ENCODE data around the gene PLXNC1.

Gene PLXNC1

GRCh38 chr12:94198872-94199271, 50.5 kb downstream of the PLXNC1 start:
- TF ChIP-seq EZH2phosphoT487 (IDR thresholded peaks at IDR 0.05; ENCODE audit: borderline replicate concordance), result no peak
- TF ChIP-seq, protein P1, sequence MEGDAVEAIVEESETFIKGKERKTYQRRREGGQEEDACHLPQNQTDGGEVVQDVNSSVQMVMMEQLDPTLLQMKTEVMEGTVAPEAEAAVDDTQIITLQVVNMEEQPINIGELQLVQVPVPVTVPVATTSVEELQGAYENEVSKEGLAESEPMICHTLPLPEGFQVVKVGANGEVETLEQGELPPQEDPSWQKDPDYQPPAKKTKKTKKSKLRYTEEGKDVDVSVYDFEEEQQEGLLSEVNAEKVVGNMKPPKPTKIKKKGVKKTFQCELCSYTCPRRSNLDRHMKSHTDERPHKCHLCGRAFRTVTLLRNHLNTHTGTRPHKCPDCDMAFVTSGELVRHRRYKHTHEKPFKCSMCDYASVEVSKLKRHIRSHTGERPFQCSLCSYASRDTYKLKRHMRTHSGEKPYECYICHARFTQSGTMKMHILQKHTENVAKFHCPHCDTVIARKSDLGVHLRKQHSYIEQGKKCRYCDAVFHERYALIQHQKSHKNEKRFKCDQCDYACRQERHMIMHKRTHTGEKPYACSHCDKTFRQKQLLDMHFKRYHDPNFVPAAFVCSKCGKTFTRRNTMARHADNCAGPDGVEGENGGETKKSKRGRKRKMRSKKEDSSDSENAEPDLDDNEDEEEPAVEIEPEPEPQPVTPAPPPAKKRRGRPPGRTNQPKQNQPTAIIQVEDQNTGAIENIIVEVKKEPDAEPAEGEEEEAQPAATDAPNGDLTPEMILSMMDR (conservative IDR thresholded peaks at IDR 0.05; ENCODE audit: low read length), result no peak; the same call in 1 of the 2 replicates
- Histone ChIP-seq H3K9me2 (replicated peaks; ENCODE audit: low read depth, low read length) (no peaks in the 10 kb centered on the region), H3K4me2 (ENCODE audit: low read depth, low read length, poor library complexity, severe bottlenecking) (no peak overlapping the region), H3K79me2 (ENCODE audit: insufficient read depth, low read length) (no peaks in the 10 kb centered on the region), H3K4me3 (ENCODE audit: low read length, poor library complexity, severe bottlenecking) (no peak overlapping the region), H3K9ac (ENCODE audit: low read depth, low read length, poor library complexity, severe bottlenecking) (no peak overlapping the region), H3K4me1 (ENCODE audit: insufficient read depth, low read length, poor library complexity, severe bottlenecking) (peaks cover 28% of the 10 kb centered on the region), H3K36me3 (ENCODE audit: insufficient read depth, low read length) (peaks cover 3% of the 10 kb centered on the region; the same call in 1 of the 2 replicates), H3F3A (ENCODE audit: low read depth) (no peaks in the 10 kb centered on the region), H4K20me1 (ENCODE audit: insufficient read depth, low read length, poor library complexity, severe bottlenecking) (no peaks in the 10 kb centered on the region), H3K9me3 (ENCODE audit: insufficient read depth, low read depth, low read length) (no peaks in the 10 kb centered on the region), H3K27me3 (ENCODE audit: insufficient read depth, low read length, poor library complexity, severe bottlenecking) (no peaks in the 10 kb centered on the region), H2AFZ (ENCODE audit: low read length) (no peak overlapping the region)

GRCh38 chr12:94200069-94200468, 51.7 kb downstream of the PLXNC1 start:
- Histone ChIP-seq H3K79me2 (ENCODE audit: insufficient read depth, low read length) (no peaks in the 10 kb centered on the region), H3K4me2 (ENCODE audit: low read depth, low read length, poor library complexity, severe bottlenecking) (no peak overlapping the region)

GRCh38 chr12:94200695-94201094, 52.3 kb downstream of the PLXNC1 start:
- Histone ChIP-seq H3K4me2 (ENCODE audit: low read depth, low read length, poor library complexity, severe bottlenecking) (no peak overlapping the region), H3K79me2 (ENCODE audit: insufficient read depth, low read length) (no peaks in the 10 kb centered on the region), H3K9ac (ENCODE audit: low read depth, low read length, poor library complexity, severe bottlenecking) (no peak overlapping the region), H3K9me3 (ENCODE audit: insufficient read depth, low read depth, low read length) (no peaks in the 10 kb centered on the region), H3K9me2 (replicated peaks; ENCODE audit: low read depth, low read length) (no peaks in the 10 kb centered on the region), H3K27me3 (ENCODE audit: insufficient read depth, low read length, poor library complexity, severe bottlenecking) (no peaks in the 10 kb centered on the region), H3K4me1 (ENCODE audit: insufficient read depth, low read length, poor library complexity, severe bottlenecking) (peaks cover 32% of the 10 kb centered on the region), H4K20me1 (ENCODE audit: insufficient read depth, low read length, poor library complexity, severe bottlenecking) (no peaks in the 10 kb centered on the region), H3K4me3 (ENCODE audit: low read length, poor library complexity, severe bottlenecking) (no peak overlapping the region), H3K36me3 (ENCODE audit: insufficient read depth, low read length) (no peaks in the 10 kb centered on the region), H2AFZ (ENCODE audit: low read length) (no peak overlapping the region), H3F3A (ENCODE audit: low read depth) (0 out of 2 replicates have a peak, but pooled peaks cover 8% of the 10 kb centered on the region)
- TF ChIP-seq, protein P1 (conservative IDR thresholded peaks at IDR 0.05; ENCODE audit: low read length), result no peak
- no peak for TF ChIP-seq EZH2phosphoT487 (IDR thresholded peaks at IDR 0.05; ENCODE audit: borderline replicate concordance)

More at GRCh38 chr12:94200069-94200468, 51.7 kb downstream of the PLXNC1 start:
- Histone ChIP-seq H3F3A (ENCODE audit: low read depth) (0 out of 2 replicates have a peak, but pooled peaks cover 2% of the 10 kb centered on the region), H3K27me3 (ENCODE audit: insufficient read depth, low read length, poor library complexity, severe bottlenecking) (no peaks in the 10 kb centered on the region), H4K20me1 (ENCODE audit: insufficient read depth, low read length, poor library complexity, severe bottlenecking) (no peaks in the 10 kb centered on the region), H3K4me3 (ENCODE audit: low read length, poor library complexity, severe bottlenecking) (no peak overlapping the region), H3K9me3 (ENCODE audit: insufficient read depth, low read depth, low read length) (no peaks in the 10 kb centered on the region), H3K36me3 (ENCODE audit: insufficient read depth, low read length) (no peaks in the 10 kb centered on the region), H3K9me2 (replicated peaks; ENCODE audit: low read depth, low read length) (no peaks in the 10 kb centered on the region), H3K4me1 (ENCODE audit: insufficient read depth, low read length, poor library complexity, severe bottlenecking) (peaks cover 30% of the 10 kb centered on the region), H3K9ac (ENCODE audit: low read depth, low read length, poor library complexity, severe bottlenecking) (no peak overlapping the region), H2AFZ (ENCODE audit: low read length) (no peak overlapping the region)
- TF ChIP-seq EZH2phosphoT487 (IDR thresholded peaks at IDR 0.05; ENCODE audit: borderline replicate concordance), result no peak
- TF ChIP-seq, protein P1 (conservative IDR thresholded peaks at IDR 0.05; ENCODE audit: low read length), result no peak

Measured in Loucy (cell line).